SJSA1 (cell line): ENCODE results near the gene CAND1. TPM values are rescaled to one million over a fixed set of nuclear protein-coding genes. Genes with fewer than 3 reads are reported as not detected.
"Not testable (repeated sequence)": the region's sequence is repeated elsewhere in the genome, so short reads cannot be mapped to it uniquely, and the experiment has no call there.

ENCODE experiments used
- DNase-seq, 2 experiments: peaks; one replicate each; pipeline ENCODE4 v3.0.0-alpha.2; 2015 to 2020; ENCODE audit warnings: low spot score in 2 of 2, low read depth in 1 of 2
- H3K27ac ChIP-seq: fragments of 250-450 bp; sonication (Bioruptor Pico); 2 replicates; pipeline ENCODE4 v1.5.1; 2020; ENCODE audit warnings: mild to moderate bottlenecking, moderate library complexity
- H3K27me3 ChIP-seq: fragments of 250-450 bp; sonication (Bioruptor Pico); replicated peaks from 2 replicates; pipeline ENCODE4 v1.5.1; 2020; ENCODE audit warnings: mild to moderate bottlenecking, moderate library complexity
- H3K36me3 ChIP-seq: fragments of 250-450 bp; sonication (Bioruptor Pico); 2 replicates; pipeline ENCODE4 v1.5.1; 2020; ENCODE audit warnings: mild to moderate bottlenecking
- H3K4me1 ChIP-seq: fragments of 250-450 bp; sonication (Bioruptor Pico); replicated peaks from 2 replicates; pipeline ENCODE4 v1.6.1; 2021; ENCODE audit warnings: mild to moderate bottlenecking
- H3K4me3 ChIP-seq: fragments of 250-450 bp; sonication (Bioruptor Pico); 2 replicates; pipeline ENCODE4 v1.5.1; 2020; ENCODE audit warnings: mild to moderate bottlenecking
- H3K9me3 ChIP-seq: fragments of 250-450 bp; sonication (Bioruptor Pico); replicated peaks from 2 replicates; pipeline ENCODE4 v1.5.1; 2020; ENCODE audit warnings: mild to moderate bottlenecking
- total RNA-seq: library from RNA; depleted of rRNA; stranded (reverse); fragments of >200 nt; shearing (Covaris generic); gene quantifications from 2 replicates; pipeline ENCODE4 v1.2.3, GENCODE V29; 2014

Gene CAND1
- total RNA-seq, 1 experiment from 2014 or later: 134 TPM

DNA sequence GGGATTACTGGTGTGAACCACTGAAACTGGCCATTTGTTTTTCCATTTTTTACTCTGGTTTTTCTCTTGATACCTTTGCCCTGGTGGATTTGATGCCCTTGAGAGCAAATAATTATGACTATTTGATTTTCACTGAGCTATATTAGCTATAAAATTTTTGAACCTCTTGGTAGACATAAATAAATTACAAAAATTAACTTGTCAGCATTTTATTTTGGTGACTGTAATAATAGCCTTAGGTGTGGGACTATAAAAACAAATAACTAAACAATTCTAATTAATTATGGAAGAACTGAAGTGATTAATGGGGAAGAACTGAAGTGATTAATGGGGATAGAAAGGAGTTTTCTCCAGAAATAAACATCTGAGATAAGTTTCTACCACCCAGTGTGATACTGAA lies 62.7 kb downstream of the CAND1 start:
- Histone ChIP-seq H3K27me3 (no peaks in the 10 kb centered on the region), H3K4me3 (no peak overlapping the region), H3K27ac (no peak overlapping the region), H3K36me3 (no peaks in the 10 kb centered on the region), H3K9me3 (no peaks in the 10 kb centered on the region), H3K4me1 (no peaks in the 10 kb centered on the region)
- DNase-seq: no peak

DNA sequence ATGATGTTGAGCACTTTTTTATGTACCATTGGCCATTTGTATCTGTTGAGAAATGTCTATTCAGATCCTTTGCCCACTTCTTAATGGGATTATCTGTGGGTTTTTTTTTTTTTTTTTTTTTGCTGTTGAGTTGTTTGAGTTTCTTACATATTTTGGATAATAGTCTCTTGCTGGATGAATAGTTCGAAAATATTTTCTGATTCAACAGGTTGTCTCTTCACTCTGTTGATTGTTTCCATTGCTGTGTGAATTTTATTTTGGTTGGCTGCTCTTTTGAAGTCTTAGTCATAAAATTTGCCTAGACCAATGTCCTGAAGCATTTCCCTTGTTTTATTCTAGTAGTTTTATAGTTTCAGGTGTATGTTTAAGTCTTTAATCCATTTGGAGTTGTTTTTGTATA lies 64.5 kb downstream of the CAND1 start:
- no peak overlapping the region for H3K27ac ChIP-seq
- no peak for DNase-seq
- no peaks in the 10 kb centered on the region for H3K9me3 ChIP-seq
- H3K36me3 ChIP-seq: no peaks in the 10 kb centered on the region
- no peaks in the 10 kb centered on the region for H3K27me3 ChIP-seq
- H3K4me3 ChIP-seq: no peak overlapping the region
- no peaks in the 10 kb centered on the region for H3K4me1 ChIP-seq

GRCh38 chr12:67338426-67338825 lies 69.3 kb downstream of the CAND1 start:
- H3K27ac ChIP-seq: no peak overlapping the region
- H3K36me3 ChIP-seq: no peaks in the 10 kb centered on the region
- H3K27me3 ChIP-seq: no peaks in the 10 kb centered on the region
- DNase-seq: no peak
- no peaks in the 10 kb centered on the region for H3K4me1 ChIP-seq
- H3K4me3 ChIP-seq: no peak overlapping the region
- no peaks in the 10 kb centered on the region for H3K9me3 ChIP-seq

DNA sequence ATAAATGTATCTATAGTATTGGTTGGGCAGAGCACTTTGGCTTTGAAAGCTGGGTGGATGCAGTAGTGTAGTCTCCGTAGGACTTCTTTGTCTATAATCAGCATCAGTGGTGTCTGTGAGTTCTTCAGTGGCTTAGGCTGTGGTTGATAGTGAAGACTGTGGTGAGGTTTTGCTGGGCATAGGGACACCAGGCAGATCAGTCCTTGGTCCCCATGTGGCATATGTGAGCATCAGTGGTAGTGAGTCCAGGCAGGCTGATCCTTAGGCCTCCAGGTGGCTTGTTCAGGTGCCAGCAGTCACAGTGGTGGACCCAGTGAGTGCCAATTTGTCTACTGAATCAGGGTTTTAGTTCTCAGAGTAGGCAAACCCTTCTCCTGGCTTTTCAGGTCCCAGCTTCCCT lies 70.4 kb downstream of the CAND1 start:
- no peaks in the 10 kb centered on the region for H3K27me3 ChIP-seq
- H3K4me3 ChIP-seq: no peak overlapping the region
- H3K9me3 ChIP-seq: no peaks in the 10 kb centered on the region
- no peak for DNase-seq
- no peak overlapping the region for H3K27ac ChIP-seq
- H3K36me3 ChIP-seq: no peaks in the 10 kb centered on the region
- H3K4me1 ChIP-seq: no peaks in the 10 kb centered on the region

DNA sequence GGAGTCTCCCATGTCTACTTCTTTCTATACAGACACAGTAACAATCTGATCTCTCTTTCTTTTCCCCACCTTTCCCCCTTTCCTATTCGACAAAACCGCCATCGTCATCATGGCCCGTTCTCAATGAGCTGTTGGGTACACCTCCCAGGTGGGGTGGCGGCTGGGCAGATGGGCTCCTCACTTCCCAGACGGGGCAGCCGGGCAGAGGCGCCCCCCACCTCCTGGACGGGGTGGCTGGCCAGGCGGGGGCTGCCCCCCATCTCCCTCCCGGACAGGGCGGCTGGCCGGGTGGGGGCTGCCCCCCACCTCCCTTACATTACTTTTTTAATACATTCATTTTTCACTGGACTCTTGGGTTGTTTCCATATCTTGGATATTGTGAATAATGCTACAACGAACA lies 71.9 kb downstream of the CAND1 start:
- not testable (repeated sequence) for DNase-seq, H3K27me3 ChIP-seq, H3K27ac ChIP-seq, H3K4me1 ChIP-seq, H3K9me3 ChIP-seq, H3K36me3 ChIP-seq, H3K4me3 ChIP-seq

DNA sequence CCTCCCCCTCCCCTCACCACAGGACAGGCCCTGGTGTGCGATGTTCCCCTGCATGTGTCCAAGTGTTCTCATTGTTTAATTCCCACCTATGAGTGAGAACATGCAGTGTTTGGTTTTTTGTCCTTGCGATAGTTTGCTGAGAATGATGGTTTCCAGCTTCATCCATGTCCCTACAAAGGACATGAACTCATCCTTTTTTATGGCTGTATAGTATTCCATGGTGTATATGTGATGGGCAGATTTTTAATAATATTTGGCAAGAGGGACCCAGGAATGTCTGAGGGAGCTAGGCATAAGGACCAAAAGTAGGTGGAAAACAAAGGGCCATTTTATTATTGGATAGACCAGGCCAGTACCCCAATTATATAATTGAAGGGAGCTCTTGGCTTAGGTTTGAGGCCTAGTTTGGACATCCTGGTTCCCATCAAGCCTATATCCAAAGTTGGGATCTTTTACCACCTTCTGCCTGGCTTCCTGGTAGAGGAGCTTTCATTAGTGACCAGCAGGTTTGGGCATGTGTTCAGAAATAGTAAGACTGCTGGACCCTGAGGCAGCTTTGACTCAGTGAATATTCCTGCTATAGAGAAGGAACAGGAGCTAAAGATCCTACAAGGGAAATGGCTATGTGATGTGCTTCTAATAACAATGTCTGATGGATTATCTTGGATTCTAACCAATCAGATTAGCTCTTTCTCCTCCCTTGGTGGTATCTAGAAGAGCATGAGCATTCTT lies 76.0 kb downstream of the CAND1 start:
- DNase-seq: no peak

DNA sequence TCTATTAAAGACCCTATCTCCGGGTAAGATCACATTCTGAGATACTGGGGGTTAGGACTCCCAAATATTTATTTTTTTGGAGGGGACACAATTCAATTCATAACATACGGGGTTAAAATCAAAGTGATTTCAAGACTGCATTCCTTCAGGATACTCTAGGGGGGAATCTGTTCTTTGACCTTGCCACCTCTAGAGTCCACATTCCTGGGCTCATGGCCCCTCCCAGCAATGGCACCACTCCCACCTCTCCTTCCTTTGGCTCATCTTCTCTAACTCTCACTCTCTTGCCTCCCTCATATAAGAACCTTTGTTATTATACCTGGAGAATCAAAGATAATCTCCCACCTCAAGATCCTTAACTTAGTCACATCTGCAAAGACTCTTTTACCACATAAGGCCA lies 79.5 kb downstream of the CAND1 start:
- Histone ChIP-seq H3K27ac (no peak overlapping the region), H3K4me3 (no peak overlapping the region), H3K4me1 (no peaks in the 10 kb centered on the region), H3K9me3 (no peaks in the 10 kb centered on the region), H3K36me3 (no peaks in the 10 kb centered on the region), H3K27me3 (no peaks in the 10 kb centered on the region)
- DNase-seq: no peak

More for the DNA sequence above, 76.0 kb downstream of the CAND1 start:
- Histone ChIP-seq H3K27ac (no peak overlapping the region), H3K36me3 (no peaks in the 10 kb centered on the region), H3K4me3 (no peak overlapping the region), H3K27me3 (no peaks in the 10 kb centered on the region), H3K9me3 (no peaks in the 10 kb centered on the region), H3K4me1 (no peaks in the 10 kb centered on the region)

GRCh38 chr12:67352682-67353081 lies 83.5 kb downstream of the CAND1 start:
- Histone ChIP-seq H3K27ac (no peak overlapping the region), H3K36me3 (no peaks in the 10 kb centered on the region), H3K9me3 (no peaks in the 10 kb centered on the region), H3K4me1 (peaks cover 14% of the 10 kb centered on the region), H3K4me3 (no peak overlapping the region), H3K27me3 (no peaks in the 10 kb centered on the region)
- no peak for DNase-seq

- no peak overlapping the region for H3K4me3 ChIP-seq
- DNase-seq: no peak
Measured at GRCh38 chr12:67354322-67354721, 85.2 kb downstream of the CAND1 start.

DNA sequence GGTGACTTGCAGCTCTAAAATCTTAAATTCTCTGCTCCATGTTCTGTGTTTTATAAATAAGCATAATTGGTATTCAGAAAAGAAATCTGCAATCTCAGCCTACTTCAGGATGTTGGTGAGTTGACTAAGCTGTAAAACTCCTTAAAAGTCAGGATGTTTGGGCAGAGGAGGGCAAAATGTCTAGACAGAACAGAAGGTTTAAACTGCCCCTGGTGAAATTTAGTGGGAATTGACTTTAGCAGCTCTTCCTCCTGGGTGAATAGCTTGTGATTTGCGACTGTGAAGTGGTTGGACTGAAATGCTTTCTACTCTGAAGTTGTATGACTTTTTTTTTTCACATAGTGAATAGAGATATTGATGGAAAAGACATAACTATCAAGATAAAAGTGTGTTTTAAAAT lies 85.8 kb downstream of the CAND1 start:
- Histone ChIP-seq H3K4me3 (no peak overlapping the region), H3K36me3 (no peaks in the 10 kb centered on the region), H3K27me3 (no peaks in the 10 kb centered on the region), H3K4me1 (peaks cover 34% of the 10 kb centered on the region), H3K9me3 (no peaks in the 10 kb centered on the region), H3K27ac (no peak overlapping the region)
- peak in 1 of 2 experiments; percentile 7 for DNase-seq

More at GRCh38 chr12:67354322-67354721, 85.2 kb downstream of the CAND1 start:
- no peaks in the 10 kb centered on the region for H3K36me3 ChIP-seq
- H3K4me1 ChIP-seq: peaks cover 28% of the 10 kb centered on the region
- H3K27me3 ChIP-seq: no peaks in the 10 kb centered on the region
- no peaks in the 10 kb centered on the region for H3K9me3 ChIP-seq
- H3K27ac ChIP-seq: no peak overlapping the region

GRCh38 chr12:67355428-67356379 lies 86.5 kb downstream of the CAND1 start:
- peak in 1 of 2 experiments; percentile 74 for DNase-seq
- Histone ChIP-seq H3K27me3 (no peaks in the 10 kb centered on the region), H3K4me3 (no peak overlapping the region), H3K9me3 (no peaks in the 10 kb centered on the region), H3K36me3 (no peaks in the 10 kb centered on the region), H3K27ac (no peak overlapping the region), H3K4me1 (peaks cover 42% of the 10 kb centered on the region)

DNA sequence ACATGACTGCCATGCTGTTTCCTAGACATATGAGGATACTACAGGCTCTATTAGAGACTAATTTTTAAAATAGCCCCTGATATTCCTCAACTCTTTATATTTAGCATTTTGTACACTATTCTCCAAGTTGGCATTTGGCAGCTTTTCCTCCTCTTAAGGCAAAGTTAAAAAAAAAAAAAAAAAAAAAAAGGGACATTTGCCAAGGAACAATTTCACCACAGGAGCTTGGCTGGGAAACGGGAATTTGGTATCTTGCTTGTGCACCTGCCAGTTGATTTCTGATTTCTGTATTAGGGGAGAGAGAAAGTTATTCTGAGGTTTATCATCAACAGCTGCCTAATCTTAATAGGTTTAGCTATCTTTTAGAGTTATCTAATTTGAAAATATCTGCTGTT lies 87.2 kb downstream of the CAND1 start:
- Histone ChIP-seq H3K36me3 (no peaks in the 10 kb centered on the region), H3K9me3 (no peaks in the 10 kb centered on the region), H3K27ac (no peak overlapping the region), H3K4me3 (no peak overlapping the region), H3K27me3 (no peaks in the 10 kb centered on the region), H3K4me1 (peaks cover 49% of the 10 kb centered on the region)
- no peak for DNase-seq

- Histone ChIP-seq H3K4me1 (peaks cover 59% of the 10 kb centered on the region), H3K27ac (peak overlapping the region; percentile 95), H3K36me3 (no peaks in the 10 kb centered on the region), H3K9me3 (no peaks in the 10 kb centered on the region), H3K4me3 (no peak overlapping the region), H3K27me3 (no peaks in the 10 kb centered on the region)
- DNase-seq: peak in 1 of 2 experiments; percentile 7
Measured at GRCh38 chr12:67357376-67358125, 88.4 kb downstream of the CAND1 start.
